NCI-H2081 (cell line): ENCODE data around the gene GRK5.
A peak's percentile ranks its signal among the peaks of the same experiment; 100 is the strongest.
"Not testable (repeated sequence)": the region's sequence is repeated elsewhere in the genome, so short reads cannot be mapped to it uniquely, and the experiment has no call there.

Experiments used
- DNase-seq, 2 experiments: peaks; one replicate each; lab custom pipeline; 2025; lab: John Stamatoyannopoulos, UW

The GRK5 gene

GRCh38 chr10:119274519-119275045 is 67.2 kb downstream of the GRK5 start:
- no peak for DNase-seq

GRCh38 chr10:119275085-119275484 is 67.7 kb downstream of the GRK5 start:
- no peak for DNase-seq

- not testable (repeated sequence) for DNase-seq
These were observed 68.8 kb downstream of the GRK5 start for GRCh38 chr10:119276194-119276593.

- no peak for DNase-seq
These were observed 70.8 kb downstream of the GRK5 start for GRCh38 chr10:119278126-119278709.

- DNase-seq, result no peak
These were observed 72.1 kb downstream of the GRK5 start for GRCh38 chr10:119279441-119279840.

GRCh38 chr10:119281581-119282071 is 74.3 kb downstream of the GRK5 start:
- peak; percentile 30 to 55 for DNase-seq

- no peak for DNase-seq
These were observed 75.1 kb downstream of the GRK5 start for GRCh38 chr10:119282446-119282845.

GRCh38 chr10:119283387-119283786 is 76.0 kb downstream of the GRK5 start:
- no peak for DNase-seq

- DNase-seq, result no peak
These were observed 76.4 kb downstream of the GRK5 start for GRCh38 chr10:119283818-119284217.

GRCh38 chr10:119284679-119285096 is 77.3 kb downstream of the GRK5 start:
- no peak for DNase-seq

- DNase-seq, result no peak
These were observed 78.3 kb downstream of the GRK5 start for GRCh38 chr10:119285495-119286267.

- no peak for DNase-seq
These were observed 79.1 kb downstream of the GRK5 start for GRCh38 chr10:119286516-119286915.

- DNase-seq, result no peak
These were observed 79.7 kb downstream of the GRK5 start for GRCh38 chr10:119286983-119287633.

GRCh38 chr10:119288574-119289001 is 81.2 kb downstream of the GRK5 start:
- no peak for DNase-seq

- no peak for DNase-seq
These were observed 82.0 kb downstream of the GRK5 start for GRCh38 chr10:119289227-119289920.

GRCh38 chr10:119290301-119291048 is 83.1 kb downstream of the GRK5 start:
- DNase-seq, result no peak

GRCh38 chr10:119291223-119291900 is 84.0 kb downstream of the GRK5 start:
- DNase-seq, result no peak

GRCh38 chr10:119292968-119293760 is 85.8 kb downstream of the GRK5 start:
- DNase-seq, result no peak

GRCh38 chr10:119296703-119297102 is 89.3 kb downstream of the GRK5 start:
- DNase-seq, result no peak
